ENCODE results near the gene FBN2.
"Not testable (repeated sequence)": the region's sequence is repeated elsewhere in the genome, so short reads cannot be mapped to it uniquely, and the experiment has no call there.

DNA sequence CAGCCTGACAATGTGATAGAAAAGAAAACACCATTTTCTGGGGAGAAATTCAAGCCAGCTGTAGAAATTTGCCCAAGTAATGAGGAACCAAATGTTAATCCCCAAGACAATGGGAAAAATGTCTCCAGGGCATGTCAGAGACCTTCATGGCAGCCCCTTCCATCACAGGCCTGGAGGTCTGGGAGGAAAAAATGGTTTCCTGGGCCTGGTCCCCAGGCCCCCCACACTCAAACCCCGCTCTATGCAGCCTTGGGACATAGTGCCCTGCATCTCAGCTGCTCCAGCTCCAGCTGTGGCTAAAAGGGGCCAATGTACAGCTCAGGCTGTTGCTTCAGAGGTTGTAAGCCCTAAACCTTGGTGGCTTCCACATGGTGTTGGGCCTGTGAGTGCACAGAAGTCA is 34.3 kb downstream of the FBN2 start:
- TF ChIP-seq POLR2A, EP300 (IDR thresholded peaks at IDR 0.05): not testable (repeated sequence)
- TF ChIP-seq, protein P1, sequence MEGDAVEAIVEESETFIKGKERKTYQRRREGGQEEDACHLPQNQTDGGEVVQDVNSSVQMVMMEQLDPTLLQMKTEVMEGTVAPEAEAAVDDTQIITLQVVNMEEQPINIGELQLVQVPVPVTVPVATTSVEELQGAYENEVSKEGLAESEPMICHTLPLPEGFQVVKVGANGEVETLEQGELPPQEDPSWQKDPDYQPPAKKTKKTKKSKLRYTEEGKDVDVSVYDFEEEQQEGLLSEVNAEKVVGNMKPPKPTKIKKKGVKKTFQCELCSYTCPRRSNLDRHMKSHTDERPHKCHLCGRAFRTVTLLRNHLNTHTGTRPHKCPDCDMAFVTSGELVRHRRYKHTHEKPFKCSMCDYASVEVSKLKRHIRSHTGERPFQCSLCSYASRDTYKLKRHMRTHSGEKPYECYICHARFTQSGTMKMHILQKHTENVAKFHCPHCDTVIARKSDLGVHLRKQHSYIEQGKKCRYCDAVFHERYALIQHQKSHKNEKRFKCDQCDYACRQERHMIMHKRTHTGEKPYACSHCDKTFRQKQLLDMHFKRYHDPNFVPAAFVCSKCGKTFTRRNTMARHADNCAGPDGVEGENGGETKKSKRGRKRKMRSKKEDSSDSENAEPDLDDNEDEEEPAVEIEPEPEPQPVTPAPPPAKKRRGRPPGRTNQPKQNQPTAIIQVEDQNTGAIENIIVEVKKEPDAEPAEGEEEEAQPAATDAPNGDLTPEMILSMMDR (IDR thresholded peaks at IDR 0.05): not testable (repeated sequence)
